ENCODE results near the gene ARHGEF28. TPM values are rescaled to one million over a fixed set of nuclear protein-coding genes. Genes with fewer than 3 reads are reported as not detected.

Gene ARHGEF28
- total RNA-seq, 2 experiments from 2014 or later, result not detected

DNA sequence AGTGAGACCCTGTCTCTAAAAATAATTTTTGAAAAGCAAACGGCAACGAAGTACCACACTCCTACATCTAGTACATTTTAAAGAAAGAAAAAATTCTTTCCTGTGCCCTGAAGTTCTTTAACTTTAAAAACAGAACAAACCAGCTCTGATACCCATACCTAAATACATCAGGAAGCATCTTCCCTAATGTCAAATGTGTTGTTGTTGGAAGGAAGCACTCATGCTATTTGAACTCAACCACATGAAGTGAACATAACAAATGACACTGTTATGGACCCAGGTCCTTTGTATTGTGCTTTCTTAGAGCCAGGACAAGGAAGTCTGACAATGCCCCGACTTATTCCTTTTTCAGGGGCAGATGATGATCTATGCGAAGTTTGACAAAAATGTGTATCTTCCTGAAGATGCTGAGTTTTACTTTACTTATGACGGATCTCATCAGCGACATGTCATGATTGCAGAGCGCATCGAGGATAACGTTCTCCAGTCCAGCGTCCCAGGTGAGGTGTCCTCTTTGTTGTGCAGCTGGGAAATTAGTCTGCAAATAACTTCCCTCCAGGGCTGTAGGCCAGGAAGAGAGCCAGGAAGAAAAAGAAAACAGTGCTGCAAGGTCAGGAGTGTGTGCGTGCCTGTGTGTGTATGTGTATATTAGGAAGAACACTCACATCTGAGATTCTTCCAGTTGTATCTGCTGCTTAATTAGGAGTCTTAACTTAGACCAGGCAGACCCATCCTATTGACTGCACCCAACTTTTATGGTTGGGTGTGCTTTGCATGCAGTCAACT is 123.7 kb downstream of the ARHGEF28 start:
- Mint-ChIP-seq H3K4me3 (no peak overlapping the region), H3K4me1 (peaks cover 7% of the 10 kb centered on the region), H3K36me3 (no peaks in the 10 kb centered on the region), H3K9me3 (ENCODE audit: low read depth) (no peaks in the 10 kb centered on the region), H3K27me3 (peaks cover 51% of the 10 kb centered on the region), H3K27ac (no peak overlapping the region)
- CTCF ChIA-PET, result no interaction called here
- no peak for ATAC-seq
- DNase-seq, result no peak

DNA sequence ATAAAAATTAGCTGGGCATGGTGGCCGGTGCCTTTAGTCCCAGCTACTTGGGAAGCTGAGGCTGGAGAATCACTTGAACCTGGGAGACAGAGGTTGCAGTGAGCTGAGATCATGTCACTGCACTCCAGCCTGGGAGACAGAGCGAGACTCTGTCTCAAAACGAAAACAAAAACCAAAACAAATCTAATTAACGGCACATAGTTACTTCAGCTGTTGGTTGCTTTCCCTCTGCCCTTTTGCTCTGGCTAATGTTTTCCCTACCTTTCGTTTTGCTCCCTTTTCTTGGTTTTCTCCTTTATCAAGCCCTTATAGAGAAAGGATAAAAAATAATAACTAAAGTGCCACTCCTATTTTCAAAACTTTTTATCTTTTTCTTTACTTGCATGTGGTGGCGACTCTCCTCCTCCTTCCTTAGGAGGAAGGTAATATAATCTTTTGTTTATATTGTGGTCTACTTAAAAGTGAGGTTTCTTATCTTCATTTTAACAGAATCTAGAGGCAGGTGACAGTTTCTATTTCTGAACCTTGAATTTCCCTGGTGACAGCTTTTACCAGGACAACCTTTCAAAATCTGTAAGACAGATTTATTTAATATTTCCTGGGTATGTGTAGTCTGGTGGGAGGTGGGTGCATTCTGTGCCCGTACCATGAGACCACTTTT is 125.4 kb downstream of the ARHGEF28 start:
- Mint-ChIP-seq H3K27me3 (peaks cover 46% of the 10 kb centered on the region), H3K9me3 (ENCODE audit: low read depth) (no peaks in the 10 kb centered on the region), H3K27ac (no peak overlapping the region), H3K4me3 (peak overlapping the region; percentile 33), H3K4me1 (peaks cover 7% of the 10 kb centered on the region), H3K36me3 (no peaks in the 10 kb centered on the region)
- DNase-seq (no peak), ATAC-seq (no peak)
- CTCF ChIA-PET, result no interaction called here

DNA sequence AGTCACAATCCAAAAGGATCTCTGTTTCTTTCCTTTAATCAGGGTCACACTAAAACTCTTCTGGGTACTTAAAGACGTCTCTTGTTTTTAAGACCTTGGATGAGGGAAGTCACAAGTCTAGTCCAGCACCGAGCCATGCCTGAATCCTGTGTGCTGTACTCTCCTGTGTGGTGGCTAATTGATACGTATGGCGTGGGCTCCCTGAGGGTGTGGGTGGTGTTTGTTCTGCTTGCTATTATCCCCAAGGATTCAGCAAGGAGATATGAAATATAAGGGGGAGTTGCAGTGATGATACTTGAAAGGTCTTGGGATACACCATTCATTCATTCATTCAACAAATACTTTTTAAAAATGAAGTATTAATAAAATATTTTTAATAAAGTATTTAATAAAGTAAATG is 128.3 kb downstream of the ARHGEF28 start:
- Mint-ChIP-seq H3K4me1 (peaks cover 7% of the 10 kb centered on the region), H3K27me3 (peaks cover 41% of the 10 kb centered on the region), H3K36me3 (no peaks in the 10 kb centered on the region), H3K27ac (no peak overlapping the region), H3K9me3 (ENCODE audit: low read depth) (no peaks in the 10 kb centered on the region), H3K4me3 (no peak overlapping the region)
- ATAC-seq (no peak), DNase-seq (no peak)
- CTCF ChIA-PET, result no interaction called here

DNA sequence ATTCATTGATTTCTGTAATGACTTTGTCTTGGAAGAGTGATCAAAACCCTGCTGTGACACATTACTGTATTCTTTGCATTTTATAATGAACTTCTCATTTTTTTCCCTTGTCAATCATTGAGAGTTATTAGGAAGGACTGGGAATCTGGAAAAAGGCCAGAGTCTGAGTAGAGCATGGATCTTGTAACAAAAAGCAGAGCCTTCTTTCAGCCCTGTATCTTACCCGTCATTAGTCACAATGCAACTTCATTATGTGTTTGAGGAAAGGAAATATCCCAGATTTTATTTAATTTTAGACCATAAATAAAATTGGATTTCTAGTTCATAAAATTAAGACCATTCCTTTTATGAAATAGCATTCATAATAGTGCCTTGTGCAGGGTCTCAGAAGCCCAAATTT is 131.4 kb downstream of the ARHGEF28 start:
- H3K9me3 Mint-ChIP-seq (ENCODE audit: low read depth), result no peaks in the 10 kb centered on the region
- DNase-seq (no peak), ATAC-seq (no peak)
- CTCF ChIA-PET, result no interaction called here
- no peak overlapping the region for H3K27ac Mint-ChIP-seq
- no peak overlapping the region for H3K4me3 Mint-ChIP-seq
- no peaks in the 10 kb centered on the region for H3K36me3 Mint-ChIP-seq
- peaks cover 21% of the 10 kb centered on the region for H3K27me3 Mint-ChIP-seq
- no peaks in the 10 kb centered on the region for H3K4me1 Mint-ChIP-seq

DNA sequence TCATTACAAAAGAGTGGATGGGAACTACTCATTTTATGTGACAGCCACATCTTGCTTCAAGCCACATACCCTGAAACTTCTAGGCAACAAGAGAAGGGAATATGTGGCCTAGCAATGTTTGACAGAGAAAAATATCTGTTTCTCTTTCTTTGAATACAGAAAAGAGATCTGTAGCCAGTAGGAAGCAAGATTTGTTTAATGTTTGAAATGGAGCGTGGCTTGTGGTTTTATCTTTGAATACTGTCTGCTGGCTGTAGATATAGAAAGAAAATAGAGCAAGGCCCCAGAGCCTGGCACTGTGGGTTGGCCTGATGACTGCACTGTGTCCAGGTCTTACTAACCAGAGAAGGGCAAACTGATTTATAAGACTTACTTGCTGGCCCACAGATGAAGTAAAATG is 133.8 kb downstream of the ARHGEF28 start:
- Mint-ChIP-seq H3K9me3 (ENCODE audit: low read depth) (no peaks in the 10 kb centered on the region), H3K4me1 (no peaks in the 10 kb centered on the region), H3K27me3 (peaks cover 27% of the 10 kb centered on the region), H3K36me3 (no peaks in the 10 kb centered on the region), H3K27ac (no peak overlapping the region), H3K4me3 (no peak overlapping the region)
- no peak for DNase-seq
- CTCF ChIA-PET, result no interaction called here
- ATAC-seq, result no peak

DNA sequence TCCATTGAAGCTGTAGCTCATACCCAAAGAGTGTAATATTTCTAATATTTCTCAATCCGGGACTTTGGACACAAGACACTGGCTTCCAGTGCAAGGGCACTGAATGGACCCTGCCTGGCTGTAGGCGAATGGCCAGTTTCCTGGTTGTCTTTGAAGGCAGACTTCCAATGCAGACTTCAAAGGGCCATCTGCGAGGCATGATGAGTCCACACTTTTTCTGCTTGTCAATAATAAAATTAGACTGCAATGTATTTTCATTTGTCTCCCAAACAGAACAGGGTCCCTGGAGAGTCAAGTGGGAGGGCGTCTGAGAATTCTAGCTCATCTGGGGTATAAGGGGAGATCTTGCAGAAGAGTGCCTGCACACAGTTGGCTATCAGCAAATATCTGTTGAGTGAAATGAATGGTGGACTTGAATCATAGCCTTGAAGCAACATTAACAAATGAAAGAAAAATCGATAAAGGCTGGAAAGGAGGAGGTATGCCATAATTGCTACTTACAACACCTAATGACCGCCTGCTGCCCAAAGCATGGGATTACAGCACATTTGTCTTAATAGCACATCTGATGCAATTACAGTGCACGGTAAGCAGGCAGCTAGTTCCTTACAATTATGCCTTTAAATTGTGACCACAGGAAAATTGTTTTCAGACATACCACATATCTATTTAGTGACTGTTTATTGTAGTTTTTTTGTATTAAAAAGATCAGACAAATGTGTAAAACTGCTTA is 137.5 kb downstream of the ARHGEF28 start:
- no peak overlapping the region for H3K4me3 Mint-ChIP-seq
- DNase-seq, result no peak
- no peaks in the 10 kb centered on the region for H3K4me1 Mint-ChIP-seq
- H3K27ac Mint-ChIP-seq, result no peak overlapping the region
- H3K36me3 Mint-ChIP-seq, result no peaks in the 10 kb centered on the region
- CTCF ChIA-PET, result no interaction called here
- ATAC-seq, result no peak
- H3K27me3 Mint-ChIP-seq, result peaks cover 17% of the 10 kb centered on the region
- H3K9me3 Mint-ChIP-seq (ENCODE audit: low read depth), result peaks cover 6% of the 10 kb centered on the region

DNA sequence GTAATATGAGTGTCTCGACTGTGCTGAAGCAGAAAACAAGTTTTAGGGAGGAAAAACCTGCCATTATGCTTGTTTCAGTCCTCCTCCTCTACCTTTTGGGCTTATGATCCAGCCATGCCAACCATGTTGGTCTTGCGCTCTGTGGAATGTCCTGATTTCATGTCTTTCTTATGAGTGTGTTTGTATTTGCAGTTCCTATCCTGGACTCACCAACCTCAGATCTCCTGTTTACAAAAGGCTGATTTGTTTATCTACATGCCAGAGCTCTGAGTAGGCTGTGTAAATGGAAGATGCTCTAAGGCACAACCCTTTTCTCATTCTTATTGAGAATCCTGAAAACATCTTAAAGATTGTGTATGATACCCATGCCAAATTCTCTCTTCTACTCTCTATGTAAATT is 138.6 kb downstream of the ARHGEF28 start:
- H3K9me3 Mint-ChIP-seq (ENCODE audit: low read depth), result peaks cover 6% of the 10 kb centered on the region
- DNase-seq (no peak), ATAC-seq (no peak)
- CTCF ChIA-PET, result no interaction called here
- H3K27ac Mint-ChIP-seq, result no peak overlapping the region
- H3K36me3 Mint-ChIP-seq, result no peaks in the 10 kb centered on the region
- H3K27me3 Mint-ChIP-seq, result peaks cover 13% of the 10 kb centered on the region
- no peaks in the 10 kb centered on the region for H3K4me1 Mint-ChIP-seq
- H3K4me3 Mint-ChIP-seq, result no peak overlapping the region

DNA sequence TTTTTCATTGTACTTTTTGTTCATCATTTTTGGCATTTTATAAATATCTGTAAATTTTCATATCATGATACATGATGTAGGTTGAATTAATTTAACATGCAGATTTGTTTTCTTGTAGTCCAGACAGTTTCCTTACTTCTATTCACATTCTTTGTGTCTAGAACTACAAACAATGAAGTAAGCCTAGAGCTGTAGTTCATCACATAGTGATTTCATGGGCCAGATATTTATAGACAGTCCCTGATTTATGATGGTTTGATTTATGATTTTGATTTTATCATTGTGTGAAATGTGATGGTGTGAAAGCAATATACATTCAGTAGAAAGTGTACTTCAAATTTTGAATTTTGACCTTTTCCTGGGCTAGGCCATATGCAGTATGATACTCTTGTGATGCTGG is 139.0 kb downstream of the ARHGEF28 start:
- Mint-ChIP-seq H3K4me3 (no peak overlapping the region), H3K36me3 (no peaks in the 10 kb centered on the region), H3K4me1 (no peaks in the 10 kb centered on the region), H3K27me3 (peaks cover 13% of the 10 kb centered on the region), H3K9me3 (ENCODE audit: low read depth) (peaks cover 6% of the 10 kb centered on the region), H3K27ac (no peak overlapping the region)
- CTCF ChIA-PET, result no interaction called here
- no peak for ATAC-seq
- DNase-seq, result no peak

DNA sequence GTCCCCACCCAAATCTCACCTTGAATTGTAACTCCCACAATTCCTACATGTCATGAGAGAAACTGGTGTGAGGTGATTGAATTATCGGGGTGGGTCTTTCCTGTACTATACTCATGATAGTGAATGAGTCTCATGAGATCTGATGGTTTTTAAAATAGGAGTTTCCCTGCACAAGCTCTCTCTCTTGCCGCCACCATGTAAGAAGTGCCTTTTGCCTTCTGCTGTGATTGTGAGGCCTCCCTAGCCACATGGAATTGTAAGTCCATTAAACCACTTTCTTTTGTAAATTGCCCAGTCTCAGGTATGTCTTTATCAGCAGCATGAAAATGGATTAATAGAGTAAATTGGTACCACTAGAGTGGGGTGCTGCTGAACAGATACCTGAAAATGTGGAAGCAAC is 140.9 kb downstream of the ARHGEF28 start:
- Mint-ChIP-seq H3K4me3 (no peak overlapping the region), H3K27ac (no peak overlapping the region), H3K27me3 (peaks cover 8% of the 10 kb centered on the region), H3K9me3 (ENCODE audit: low read depth) (peaks cover 6% of the 10 kb centered on the region), H3K4me1 (no peaks in the 10 kb centered on the region), H3K36me3 (no peaks in the 10 kb centered on the region)
- DNase-seq (no peak), ATAC-seq (no peak)
- CTCF ChIA-PET, result no interaction called here

DNA sequence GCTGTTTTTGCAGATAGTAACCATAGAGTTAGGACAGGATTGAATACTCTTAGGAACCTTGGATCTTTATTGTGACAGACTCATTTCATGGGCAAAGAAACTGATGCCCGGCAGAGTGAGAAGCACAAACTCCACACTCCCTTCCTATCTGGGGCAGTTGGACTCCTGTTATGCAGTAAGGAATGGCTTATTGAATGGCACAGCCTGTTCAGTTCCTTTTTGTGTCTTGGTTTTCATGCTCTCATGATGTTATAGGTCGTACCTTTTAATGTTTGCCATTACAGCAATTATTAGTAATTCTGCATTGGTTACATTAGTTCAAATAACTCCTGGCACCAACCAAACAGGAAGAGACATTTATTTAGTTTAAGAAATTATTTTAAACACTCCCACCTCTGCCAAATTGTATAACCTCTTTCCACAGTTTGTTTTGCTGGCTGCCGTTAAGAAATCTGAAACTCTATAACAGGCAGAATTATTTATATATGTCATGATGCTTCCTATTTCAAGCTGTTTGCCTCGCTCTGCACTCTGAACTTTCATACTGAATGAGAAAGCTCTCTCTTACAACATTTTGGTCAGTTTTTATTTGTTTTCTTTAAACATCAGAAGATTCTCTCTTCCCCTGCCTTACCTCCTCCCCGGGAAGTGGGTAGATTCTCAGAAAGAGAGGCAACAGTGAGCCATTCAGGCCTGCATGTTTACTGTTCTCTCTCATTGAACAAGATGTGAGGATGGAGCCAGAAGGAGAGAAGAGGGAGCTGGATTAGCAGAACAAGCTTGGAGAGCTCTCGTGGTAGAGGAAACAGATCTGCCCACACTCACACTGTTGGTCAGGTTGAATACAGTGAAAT is 144.4 kb downstream of the ARHGEF28 start:
- H3K9me3 Mint-ChIP-seq (ENCODE audit: low read depth), result peaks cover 6% of the 10 kb centered on the region
- CTCF ChIA-PET, result no interaction called here
- ATAC-seq, result no peak
- H3K36me3 Mint-ChIP-seq, result no peaks in the 10 kb centered on the region
- peaks cover 2% of the 10 kb centered on the region for H3K27me3 Mint-ChIP-seq
- no peak overlapping the region for H3K4me3 Mint-ChIP-seq
- H3K27ac Mint-ChIP-seq, result no peak overlapping the region
- no peak for DNase-seq
- H3K4me1 Mint-ChIP-seq, result no peaks in the 10 kb centered on the region

DNA sequence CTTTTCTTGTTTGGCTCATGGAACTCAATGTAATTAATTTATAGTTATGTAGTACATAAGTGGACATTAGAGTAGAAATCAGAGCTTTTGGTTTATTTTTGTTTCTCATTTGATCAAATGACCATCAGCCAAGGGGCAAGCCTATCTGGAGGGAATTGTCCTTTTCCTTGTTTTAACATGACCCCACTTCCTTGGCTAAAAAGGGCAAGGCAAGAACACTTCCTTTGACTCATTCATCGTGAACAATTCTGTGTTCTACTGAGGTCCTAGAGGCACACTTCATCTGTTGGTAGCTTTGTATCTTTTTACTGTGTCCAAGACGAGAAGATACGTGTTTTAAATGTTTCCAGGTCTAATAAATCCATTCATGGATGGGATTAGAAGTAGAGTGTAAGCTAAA is 148.9 kb downstream of the ARHGEF28 start:
- Mint-ChIP-seq H3K4me3 (no peak overlapping the region), H3K4me1 (no peaks in the 10 kb centered on the region), H3K36me3 (no peaks in the 10 kb centered on the region), H3K9me3 (ENCODE audit: low read depth) (no peaks in the 10 kb centered on the region), H3K27ac (no peak overlapping the region), H3K27me3 (peaks cover 2% of the 10 kb centered on the region)
- ATAC-seq, result no peak
- CTCF ChIA-PET, result interaction anchor here (1.2 kb wide), 1 partner anchor 18 kb away, joined by 3 read pairs; no protein-coding TSS in a partner anchor
- DNase-seq, result no peak

DNA sequence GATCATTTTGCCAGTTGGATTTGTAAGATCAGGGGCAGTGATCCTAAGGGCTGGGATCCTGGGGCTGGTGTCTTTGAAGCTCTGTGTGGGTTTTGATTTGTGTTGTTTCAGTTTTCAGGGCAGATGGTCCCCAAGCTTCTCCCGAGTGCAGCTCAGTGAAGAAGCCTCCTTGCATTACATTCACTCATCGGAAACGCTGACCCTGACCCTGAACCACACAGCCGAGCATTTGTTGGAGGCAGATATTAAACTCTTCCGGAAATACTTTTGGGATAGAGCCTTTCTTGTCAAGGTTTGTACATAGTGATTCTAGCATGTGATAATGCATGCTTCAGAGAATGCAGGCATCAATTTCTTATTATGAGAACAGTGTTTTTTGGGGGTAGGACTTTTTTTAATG is 150.4 kb downstream of the ARHGEF28 start:
- Mint-ChIP-seq H3K9me3 (ENCODE audit: low read depth) (no peaks in the 10 kb centered on the region), H3K4me3 (no peak overlapping the region), H3K27ac (no peak overlapping the region), H3K27me3 (peaks cover 2% of the 10 kb centered on the region), H3K36me3 (no peaks in the 10 kb centered on the region), H3K4me1 (no peaks in the 10 kb centered on the region)
- ATAC-seq (no peak), DNase-seq (no peak)
- CTCF ChIA-PET, result no interaction called here

DNA sequence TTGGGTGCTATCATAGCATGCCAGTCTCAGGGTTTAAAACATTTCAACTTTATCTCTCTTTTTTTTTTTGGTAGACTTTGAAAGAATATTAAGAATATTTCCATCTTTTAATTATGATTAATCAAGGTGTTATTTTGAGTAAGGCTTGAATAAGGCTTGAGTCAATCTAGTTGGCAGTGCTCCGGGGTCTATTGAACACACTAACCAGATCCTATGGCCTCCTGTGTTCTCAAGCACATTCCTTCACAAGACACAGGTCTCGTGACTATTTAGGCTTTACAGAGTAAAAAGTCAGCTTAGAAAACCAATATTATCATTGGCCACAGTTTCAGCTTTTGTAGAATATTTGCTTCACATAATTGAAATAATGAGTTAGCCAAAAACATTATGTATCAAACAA is 151.2 kb downstream of the ARHGEF28 start:
- H3K27me3 Mint-ChIP-seq, result peaks cover 2% of the 10 kb centered on the region
- no peaks in the 10 kb centered on the region for H3K36me3 Mint-ChIP-seq
- no peak overlapping the region for H3K4me3 Mint-ChIP-seq
- H3K27ac Mint-ChIP-seq, result no peak overlapping the region
- CTCF ChIA-PET, result no interaction called here
- DNase-seq (no peak), ATAC-seq (no peak)
- no peaks in the 10 kb centered on the region for H3K4me1 Mint-ChIP-seq
- no peaks in the 10 kb centered on the region for H3K9me3 Mint-ChIP-seq (ENCODE audit: low read depth)

All from activated CD8-positive, alpha-beta memory T cell treated with anti-CD3 and anti-CD28 coated beads, Interleukin-2, amount 10 ng/mL, durations not matched to agents 7 days and 5 days (primary cell).